T-helper 17 cell (primary cell): ENCODE results near the gene DOCK9. TPM values are rescaled to one million over a fixed set of nuclear protein-coding genes. Genes with fewer than 3 reads are reported as not detected.

ENCODE experiments used
- ATAC-seq: fragments of 150-1000 bp; cut with Tn5 transposase; 2 replicates; pipeline ENCODE4 v1.10.0; 2021; ENCODE audit warnings: mild to moderate bottlenecking, moderate library complexity
- DNase-seq, 3 donors: peaks; one replicate each; pipeline versions ENCODE4 v3.0.0 to v3.0.0-alpha.2; 2020 to 2021
- H3K9me3 ChIP-seq: one replicate; pipeline ENCODE4 v1.7.0; 2013; ENCODE audit warnings: low read length, mild to moderate bottlenecking; ENCODE audit not compliant: control insufficient read depth, poor library complexity, severe bottlenecking
- H3K27ac Mint-ChIP-seq: one replicate; pipeline ENCODE4 v1.8.0; 2022; ENCODE audit warnings: mild to moderate bottlenecking, moderate library complexity, mixed read lengths
- H3K27me3 Mint-ChIP-seq: one replicate; pipeline ENCODE4 v1.8.0; 2022; ENCODE audit warnings: mixed read lengths
- H3K36me3 Mint-ChIP-seq: one replicate; pipeline ENCODE4 v1.8.0; 2022; ENCODE audit warnings: low read depth, mixed read lengths
- H3K4me1 Mint-ChIP-seq: one replicate; pipeline ENCODE4 v1.8.0; 2022; ENCODE audit warnings: mild to moderate bottlenecking, mixed read lengths
- H3K4me3 Mint-ChIP-seq: one replicate; pipeline ENCODE4 v1.8.0; 2022; ENCODE audit warnings: mild to moderate bottlenecking, moderate library complexity, mixed read lengths
- total RNA-seq, 4 donors: library from RNA in 2 of 4; stranded (reverse) in 2 of 4; gene quantifications; one replicate each; pipeline ENCODE4 v1.2.3 and lab custom pipeline; 2022 to 2026

The DOCK9 gene
- total RNA-seq, 2 donors from 2014 or later: 95.2 to 119 TPM

DNA sequence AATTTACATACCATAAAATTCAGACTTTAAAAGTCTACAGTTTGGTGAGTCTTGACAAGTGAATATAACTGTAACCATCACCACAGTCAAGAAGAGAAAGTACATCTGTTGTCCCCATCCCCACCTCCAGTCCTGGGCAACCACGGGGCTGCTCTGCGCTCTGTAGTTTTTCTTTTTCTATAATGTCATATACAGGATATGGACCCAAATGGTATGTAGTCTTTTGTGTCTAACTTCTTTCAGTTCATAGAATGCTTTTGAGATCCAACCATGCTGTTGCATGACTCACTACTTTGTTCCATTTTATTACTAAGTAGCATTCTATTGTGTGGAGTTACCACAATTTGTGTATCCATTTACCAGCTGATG lies 103.9 kb downstream of the DOCK9 start:
- H3K9me3 ChIP-seq: no peaks in the 10 kb centered on the region
- H3K36me3 Mint-ChIP-seq: peaks cover 26% of the 10 kb centered on the region
- peaks cover 30% of the 10 kb centered on the region for H3K4me1 Mint-ChIP-seq
- H3K27me3 Mint-ChIP-seq: no peaks in the 10 kb centered on the region
- H3K4me3 Mint-ChIP-seq: no peak overlapping the region
- H3K27ac Mint-ChIP-seq: no peak overlapping the region
- no peak for DNase-seq
- no peak for ATAC-seq

DNA sequence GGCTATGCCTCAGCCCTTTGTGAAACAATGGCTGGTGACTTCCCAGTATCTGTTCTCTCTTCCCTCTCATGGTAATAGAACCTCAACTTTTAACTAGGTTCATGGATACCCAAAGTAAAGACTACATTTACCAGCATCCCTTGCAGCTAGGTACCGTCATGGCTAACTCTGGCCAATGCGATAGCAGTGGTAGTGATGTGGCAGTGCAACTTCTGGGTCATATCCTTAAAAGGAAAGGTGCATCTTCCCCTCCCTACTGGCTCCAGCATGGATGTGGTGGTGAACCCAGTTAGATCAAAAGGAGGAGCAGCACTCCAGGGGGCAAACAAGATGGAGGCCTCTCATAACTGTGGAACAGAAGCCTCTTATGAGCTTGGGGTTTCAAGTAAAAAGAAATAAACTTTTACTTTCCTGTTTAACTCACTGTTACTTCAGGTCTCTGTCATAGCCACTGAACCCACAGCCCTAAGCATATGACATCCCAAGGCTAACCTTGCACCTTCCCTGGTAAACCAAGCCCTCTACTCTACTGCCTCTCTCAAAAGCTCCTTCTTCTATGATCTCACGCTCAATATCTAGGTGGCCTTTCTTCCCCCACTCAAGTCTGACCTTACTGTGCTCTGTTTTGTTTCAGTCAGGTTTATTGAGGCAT lies 104.4 kb downstream of the DOCK9 start:
- Mint-ChIP-seq H3K4me1 (peaks cover 28% of the 10 kb centered on the region), H3K4me3 (no peak overlapping the region), H3K36me3 (peaks cover 24% of the 10 kb centered on the region), H3K27me3 (no peaks in the 10 kb centered on the region), H3K27ac (peak overlapping the region; percentile 61)
- no peak for ATAC-seq
- no peaks in the 10 kb centered on the region for H3K9me3 ChIP-seq
- DNase-seq: no peak

DNA sequence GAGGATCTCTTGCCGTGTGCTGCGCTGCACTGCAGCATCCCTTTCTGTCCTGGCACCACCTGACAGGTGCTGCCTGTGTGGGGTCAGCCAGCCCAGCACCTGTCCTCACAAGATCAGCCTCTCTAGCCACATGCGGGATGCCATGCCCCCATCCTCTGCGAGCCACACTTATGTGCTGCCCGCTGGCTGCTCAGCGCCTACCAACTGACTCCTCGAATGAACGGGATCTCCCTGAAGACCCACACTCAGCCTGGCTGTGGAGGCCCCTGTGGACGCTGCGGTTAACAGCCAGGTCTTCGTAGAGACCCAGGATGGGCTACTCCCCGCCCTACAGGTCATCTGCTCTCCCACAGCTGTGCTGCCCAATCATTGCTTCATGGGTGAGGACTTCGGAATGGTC lies 106.1 kb downstream of the DOCK9 start:
- Mint-ChIP-seq H3K27ac (no peak overlapping the region), H3K4me3 (no peak overlapping the region), H3K4me1 (peaks cover 24% of the 10 kb centered on the region), H3K36me3 (peaks cover 20% of the 10 kb centered on the region), H3K27me3 (no peaks in the 10 kb centered on the region)
- DNase-seq (no peak), ATAC-seq (no peak)
- no peaks in the 10 kb centered on the region for H3K9me3 ChIP-seq

DNA sequence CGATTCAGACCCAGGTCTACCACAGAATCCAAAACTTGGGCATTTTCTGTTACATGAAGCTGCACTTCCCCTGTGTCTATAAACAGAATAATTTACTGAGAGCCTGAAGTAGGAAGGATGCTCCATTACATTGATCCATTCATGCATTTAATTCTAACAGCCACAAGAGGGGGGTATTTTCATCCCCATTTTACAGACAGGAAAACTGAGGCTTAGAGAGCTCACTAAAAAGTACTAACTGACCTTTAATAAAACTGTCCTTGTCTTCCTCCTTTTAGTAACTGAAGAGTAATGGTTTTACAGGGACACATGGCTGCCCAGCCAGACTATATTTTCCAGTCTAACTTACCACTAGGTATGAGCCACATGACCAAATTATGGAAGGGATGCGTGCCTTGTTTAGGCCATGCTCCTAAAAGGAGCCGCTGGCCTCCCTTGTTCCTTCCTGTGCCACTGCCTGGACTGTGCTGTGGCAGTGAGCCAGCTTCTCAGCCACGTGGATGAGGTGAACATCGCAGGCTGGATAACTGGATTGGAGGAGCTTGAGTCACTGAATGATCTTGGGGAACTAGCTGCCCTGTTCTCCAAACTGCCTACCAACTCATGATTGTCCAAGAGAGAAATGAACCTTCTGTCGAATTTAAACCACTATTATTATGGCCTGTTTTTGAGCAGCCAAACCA lies 108.3 kb downstream of the DOCK9 start:
- Mint-ChIP-seq H3K27me3 (no peaks in the 10 kb centered on the region), H3K4me1 (peaks cover 15% of the 10 kb centered on the region), H3K4me3 (no peak overlapping the region), H3K27ac (no peak overlapping the region), H3K36me3 (peaks cover 18% of the 10 kb centered on the region)
- no peak for DNase-seq
- ATAC-seq: no peak
- H3K9me3 ChIP-seq: no peaks in the 10 kb centered on the region

DNA sequence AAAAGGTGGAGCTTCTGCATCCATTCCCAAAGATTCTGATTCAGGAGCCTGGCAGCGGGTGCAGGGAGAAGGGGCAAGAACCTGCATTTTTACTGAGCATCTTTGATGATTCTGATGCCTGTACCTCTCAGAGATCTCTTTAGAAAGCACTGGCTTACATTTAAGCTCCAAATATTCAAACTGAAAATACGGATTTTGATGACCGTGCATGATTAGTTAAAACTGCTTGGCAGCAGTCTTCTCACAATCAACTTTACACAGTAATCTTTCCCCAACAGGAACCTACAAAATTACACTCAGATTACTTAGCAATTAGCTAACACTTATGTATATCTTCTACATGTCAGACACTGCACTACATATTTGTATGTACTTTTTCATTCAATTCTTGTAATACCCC lies 108.9 kb downstream of the DOCK9 start:
- H3K36me3 Mint-ChIP-seq: peaks cover 16% of the 10 kb centered on the region

DNA sequence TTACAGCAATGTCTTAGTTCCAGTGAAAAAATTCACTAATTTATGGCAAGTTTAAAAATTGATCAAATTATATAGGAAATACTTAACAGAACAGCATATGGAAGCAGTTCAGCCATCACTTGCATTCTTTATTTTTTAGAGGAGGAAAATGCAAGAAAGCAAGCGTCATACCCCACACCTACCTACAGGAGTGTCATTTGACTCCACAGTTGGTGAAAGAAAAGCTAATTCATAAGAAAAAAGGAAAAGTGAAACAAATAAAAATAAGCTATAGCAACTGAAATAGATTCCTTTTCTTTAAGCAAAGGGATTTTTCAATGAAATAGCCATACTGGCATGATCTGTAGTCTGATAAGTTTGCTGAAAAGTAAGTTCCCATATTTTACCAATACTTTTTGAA lies 111.0 kb downstream of the DOCK9 start:
- no peaks in the 10 kb centered on the region for H3K9me3 ChIP-seq
- DNase-seq (no peak), ATAC-seq (no peak)
- no peaks in the 10 kb centered on the region for H3K27me3 Mint-ChIP-seq
- peaks cover 9% of the 10 kb centered on the region for H3K36me3 Mint-ChIP-seq
- H3K27ac Mint-ChIP-seq: no peak overlapping the region
- peaks cover 9% of the 10 kb centered on the region for H3K4me1 Mint-ChIP-seq
- no peak overlapping the region for H3K4me3 Mint-ChIP-seq

More for the DNA sequence above, 108.9 kb downstream of the DOCK9 start:
- H3K4me1 Mint-ChIP-seq: peaks cover 13% of the 10 kb centered on the region
- no peaks in the 10 kb centered on the region for H3K27me3 Mint-ChIP-seq
- H3K9me3 ChIP-seq: no peaks in the 10 kb centered on the region
- ATAC-seq (no peak), DNase-seq (no peak)
- H3K4me3 Mint-ChIP-seq: no peak overlapping the region
- no peak overlapping the region for H3K27ac Mint-ChIP-seq

DNA sequence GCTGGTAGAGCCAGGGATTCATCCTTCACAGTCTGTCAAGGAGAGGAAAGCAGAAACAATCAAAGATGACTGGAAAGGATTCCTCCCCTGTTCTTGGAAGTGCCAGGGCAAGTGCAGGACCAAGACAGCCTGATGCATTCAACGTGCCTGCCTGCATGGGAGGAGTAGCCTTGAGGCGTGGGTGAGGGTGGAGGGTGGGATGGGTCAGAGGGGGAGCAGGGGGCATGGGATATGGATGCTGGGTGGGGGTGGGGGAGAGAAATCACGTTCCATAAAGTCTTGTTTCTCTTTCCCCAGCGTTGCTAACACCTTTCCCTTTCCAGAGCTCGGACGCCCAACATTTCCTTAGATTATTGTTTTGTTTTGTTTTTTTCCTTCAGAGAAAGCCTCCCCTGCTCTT lies 117.4 kb downstream of the DOCK9 start:
- no peak overlapping the region for H3K4me3 Mint-ChIP-seq
- no peaks in the 10 kb centered on the region for H3K27me3 Mint-ChIP-seq
- no peaks in the 10 kb centered on the region for H3K4me1 Mint-ChIP-seq
- DNase-seq (no peak), ATAC-seq (no peak)
- no peak overlapping the region for H3K27ac Mint-ChIP-seq
- H3K36me3 Mint-ChIP-seq: peaks cover 15% of the 10 kb centered on the region
- H3K9me3 ChIP-seq: no peaks in the 10 kb centered on the region

DNA sequence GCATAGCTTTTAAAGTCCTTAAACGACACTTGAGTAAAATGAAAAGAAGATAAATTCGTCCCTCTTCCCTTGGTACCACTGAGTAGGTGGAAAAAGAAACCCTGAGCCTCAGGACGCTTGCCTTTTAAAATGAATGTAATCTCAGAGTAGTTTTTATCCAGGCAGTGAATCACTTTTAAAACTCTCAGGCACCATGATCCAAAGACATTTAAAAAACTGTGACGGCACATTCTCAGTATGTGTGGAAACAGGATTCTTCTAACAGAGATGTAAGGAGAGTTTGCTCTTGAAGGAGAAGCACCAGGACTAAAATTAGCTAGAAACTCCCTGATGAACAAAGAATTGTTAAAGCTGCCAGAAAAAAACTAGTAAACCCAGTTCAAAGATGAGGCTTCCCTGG lies 119.7 kb downstream of the DOCK9 start:
- ATAC-seq: no peak
- no peaks in the 10 kb centered on the region for H3K27me3 Mint-ChIP-seq
- no peaks in the 10 kb centered on the region for H3K4me1 Mint-ChIP-seq
- no peak overlapping the region for H3K27ac Mint-ChIP-seq
- no peak overlapping the region for H3K4me3 Mint-ChIP-seq
- H3K36me3 Mint-ChIP-seq: peaks cover 18% of the 10 kb centered on the region
- DNase-seq: no peak
- H3K9me3 ChIP-seq: no peaks in the 10 kb centered on the region

DNA sequence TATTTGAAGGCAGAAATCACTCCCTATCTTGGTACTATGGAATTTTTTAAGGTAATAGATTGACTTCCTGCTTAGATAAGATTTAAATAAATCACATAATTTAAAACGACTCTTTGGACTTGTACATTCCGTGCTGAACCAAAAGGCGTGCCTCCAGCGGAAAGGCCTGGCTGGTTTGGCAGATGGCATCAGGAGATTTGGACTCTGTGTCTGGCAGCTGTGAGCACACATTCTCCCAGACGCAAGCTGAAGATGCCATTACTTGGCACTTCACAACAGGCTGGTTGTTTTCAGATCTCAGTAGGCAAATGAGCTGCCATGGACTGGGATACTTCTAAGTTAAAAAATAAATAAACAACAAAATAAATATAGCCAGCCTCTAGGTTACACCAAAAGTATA lies 120.9 kb downstream of the DOCK9 start:
- Mint-ChIP-seq H3K27me3 (no peaks in the 10 kb centered on the region), H3K4me1 (no peaks in the 10 kb centered on the region), H3K36me3 (peaks cover 14% of the 10 kb centered on the region), H3K4me3 (no peak overlapping the region), H3K27ac (no peak overlapping the region)
- no peaks in the 10 kb centered on the region for H3K9me3 ChIP-seq
- no peak for DNase-seq
- no peak for ATAC-seq

DNA sequence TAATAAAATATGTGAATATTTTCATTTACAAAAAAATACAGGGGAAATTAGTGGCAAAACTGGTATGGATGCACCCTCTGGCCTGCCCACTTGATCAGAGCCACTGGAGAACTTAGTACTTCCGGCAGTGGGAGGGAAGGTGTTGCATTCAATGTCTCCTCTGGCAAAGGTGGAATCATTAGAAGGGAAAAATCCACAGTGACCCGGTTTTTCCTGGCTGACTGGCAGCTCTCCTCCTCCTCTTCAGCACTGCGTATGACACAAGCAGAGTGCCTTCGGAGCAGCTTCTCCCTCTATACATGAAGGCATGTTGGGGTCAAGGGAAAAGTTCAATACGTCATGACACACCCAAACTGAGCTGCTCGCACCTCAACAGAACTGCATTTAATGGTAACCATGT lies 123.4 kb downstream of the DOCK9 start:
- ATAC-seq: no peak
- no peak for DNase-seq
- Mint-ChIP-seq H3K36me3 (peaks cover 15% of the 10 kb centered on the region), H3K4me3 (no peak overlapping the region), H3K27me3 (no peaks in the 10 kb centered on the region), H3K4me1 (no peaks in the 10 kb centered on the region), H3K27ac (no peak overlapping the region)
- H3K9me3 ChIP-seq: no peaks in the 10 kb centered on the region

DNA sequence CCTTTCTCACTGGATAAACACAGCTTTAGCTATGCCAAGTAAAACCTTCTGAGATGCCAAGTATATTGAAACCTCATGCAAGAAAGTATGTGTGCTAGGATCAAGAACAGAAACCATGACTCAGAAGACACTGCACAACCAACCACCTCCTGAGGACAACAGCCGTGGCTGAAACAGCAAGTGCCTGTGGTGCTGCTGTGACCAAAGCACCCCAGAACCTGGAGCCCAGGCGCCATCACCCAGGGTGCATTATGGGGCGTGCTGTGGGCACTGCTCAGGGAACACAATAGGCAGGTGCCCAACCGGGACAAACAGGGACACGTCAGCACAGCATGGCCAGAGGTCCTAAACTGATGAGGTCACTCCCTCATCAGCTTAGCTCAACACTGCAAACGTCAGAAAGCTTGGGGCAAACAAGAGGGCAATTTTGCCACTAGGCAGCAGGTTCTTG lies 124.1 kb downstream of the DOCK9 start:
- H3K4me3 Mint-ChIP-seq: no peak overlapping the region
- no peaks in the 10 kb centered on the region for H3K4me1 Mint-ChIP-seq
- H3K27me3 Mint-ChIP-seq: no peaks in the 10 kb centered on the region
- H3K9me3 ChIP-seq: no peaks in the 10 kb centered on the region
- peaks cover 11% of the 10 kb centered on the region for H3K36me3 Mint-ChIP-seq
- DNase-seq: no peak
- peak; percentile 61 for ATAC-seq
- peak overlapping the region; percentile 67 for H3K27ac Mint-ChIP-seq

DNA sequence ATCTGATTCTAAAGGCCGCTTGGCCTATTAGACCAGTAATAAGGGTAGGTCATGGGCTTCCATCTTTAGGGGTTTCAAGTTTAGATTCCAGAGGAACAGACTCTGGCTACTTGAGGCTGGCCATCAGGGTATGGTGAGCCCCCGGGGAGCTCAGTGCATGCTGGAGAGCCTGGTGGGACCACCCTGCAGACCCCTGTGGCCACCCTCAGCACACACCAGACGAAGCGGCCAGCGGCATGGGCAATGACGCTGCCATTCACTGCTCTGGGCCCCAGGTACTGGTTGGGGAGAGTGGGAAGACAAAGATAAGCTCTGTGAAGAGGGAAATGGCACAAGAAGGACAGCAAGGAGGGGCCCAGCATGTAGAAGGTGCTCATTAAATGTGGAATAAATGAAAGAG lies 126.6 kb downstream of the DOCK9 start:
- no peak overlapping the region for H3K27ac Mint-ChIP-seq

DNA sequence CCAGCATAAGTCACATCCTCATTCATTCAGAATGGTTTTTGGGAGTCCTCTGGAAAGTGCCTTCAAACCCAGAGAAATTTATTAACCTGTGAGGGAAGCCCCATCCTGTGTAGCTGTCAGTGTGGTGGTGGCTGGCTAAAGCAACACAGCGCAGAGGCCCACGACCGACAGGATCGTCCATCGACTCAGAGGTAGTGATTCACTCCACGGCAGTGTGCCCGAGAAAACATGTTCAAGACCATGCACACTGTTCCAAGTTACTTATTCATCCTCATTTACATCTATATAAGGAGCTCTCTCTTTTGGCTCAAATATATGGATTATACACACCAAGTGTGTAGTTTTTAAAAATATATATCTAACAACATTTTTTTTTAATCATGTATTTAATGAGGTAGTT lies 129.1 kb downstream of the DOCK9 start:
- DNase-seq: no peak
- H3K4me3 Mint-ChIP-seq: no peak overlapping the region
- no peak for ATAC-seq
- H3K4me1 Mint-ChIP-seq: peaks cover 3% of the 10 kb centered on the region
- no peak overlapping the region for H3K27ac Mint-ChIP-seq
- no peaks in the 10 kb centered on the region for H3K27me3 Mint-ChIP-seq
- peaks cover 21% of the 10 kb centered on the region for H3K36me3 Mint-ChIP-seq
- H3K9me3 ChIP-seq: no peaks in the 10 kb centered on the region

More for the DNA sequence above, 126.6 kb downstream of the DOCK9 start:
- Mint-ChIP-seq H3K4me1 (no peaks in the 10 kb centered on the region), H3K4me3 (peak overlapping the region; percentile 69), H3K36me3 (peaks cover 23% of the 10 kb centered on the region), H3K27me3 (no peaks in the 10 kb centered on the region)
- H3K9me3 ChIP-seq: no peaks in the 10 kb centered on the region
- DNase-seq: no peak
- ATAC-seq: no peak

DNA sequence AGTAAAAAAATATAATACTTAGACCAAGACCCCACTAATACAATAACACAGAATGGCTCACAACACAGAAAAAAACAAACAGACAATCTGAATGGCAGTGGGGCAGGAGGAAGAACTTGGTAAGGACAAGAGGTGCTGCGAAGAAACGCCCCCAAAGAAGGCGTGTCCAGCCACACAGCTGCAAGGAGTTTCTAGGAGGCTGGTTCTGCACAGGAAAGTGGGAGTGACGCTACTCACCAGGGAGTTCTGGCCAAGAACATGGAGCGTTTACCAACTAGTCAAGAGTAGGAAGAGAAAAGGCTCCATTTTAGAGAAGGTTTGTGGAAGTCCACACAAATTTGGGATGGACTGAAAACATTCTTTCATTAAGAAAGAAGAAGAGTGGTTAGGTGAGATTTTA lies 130.1 kb downstream of the DOCK9 start:
- Mint-ChIP-seq H3K4me1 (peaks cover 9% of the 10 kb centered on the region), H3K27ac (peak overlapping the region; percentile 41), H3K36me3 (peaks cover 21% of the 10 kb centered on the region), H3K27me3 (no peaks in the 10 kb centered on the region), H3K4me3 (no peak overlapping the region)
- ATAC-seq (no peak), DNase-seq (no peak)
- H3K9me3 ChIP-seq: no peaks in the 10 kb centered on the region
